Kidney glomerular epithelial cell (primary cell): Measurements from ENCODE around the gene MISFA.
"Not testable (repeated sequence)": the region's sequence is repeated elsewhere in the genome, so short reads cannot be mapped to it uniquely, and the experiment has no call there.

Experiments used
- DNase-seq: peaks from one replicate; lab custom pipeline; 2025; lab: John Stamatoyannopoulos, UW

The MISFA gene

GRCh38 chr11:18617688-18618341, 18.2 kb downstream of the MISFA start:
- DNase-seq: no peak

- no peak for DNase-seq
Measured at GRCh38 chr11:18618342-18619025, 18.9 kb downstream of the MISFA start.

GRCh38 chr11:18623707-18624106, 24.1 kb downstream of the MISFA start:
- no peak for DNase-seq

GRCh38 chr11:18624161-18624560, 24.6 kb downstream of the MISFA start:
- DNase-seq: no peak

GRCh38 chr11:18632841-18633240, 33.3 kb downstream of the MISFA start:
- DNase-seq: no peak

- no peak for DNase-seq
Measured at GRCh38 chr11:18633256-18634139, 33.9 kb downstream of the MISFA start.

GRCh38 chr11:18634140-18635032, 34.8 kb downstream of the MISFA start, which contains the start of gene SPTY2D1:
SPTY2D1 (minus strand) TSS chr11:18634342; CDS start chr11:18634257, 85 bp downstream.
- DNase-seq: peak; percentile 97

- DNase-seq: no peak
Measured at GRCh38 chr11:18641677-18642076, 42.1 kb downstream of the MISFA start.

GRCh38 chr11:18643034-18643433, 43.4 kb downstream of the MISFA start:
- DNase-seq: not testable (repeated sequence)

- no peak for DNase-seq
Measured at GRCh38 chr11:18650353-18650752, 50.8 kb downstream of the MISFA start.

- DNase-seq: no peak
Measured at GRCh38 chr11:18650859-18651557, 51.4 kb downstream of the MISFA start.
